Smooth muscle cell (in vitro differentiated cells): ENCODE results near the gene PGAP6. TPM values are rescaled to one million over a fixed set of nuclear protein-coding genes. Genes with fewer than 3 reads are reported as not detected.

Source experiments
- DNase-seq: peaks from one replicate; lab custom pipeline; 2025; ENCODE audit not compliant: unreplicated experiment; lab: John Stamatoyannopoulos, UW
- H2AFZ ChIP-seq: fragments of 200-600 bp; sonication (generic); 2 replicates; pipeline ENCODE4 v1.6.0; 2016; ENCODE audit warnings: antibody characterized with exemption, low read depth, mild to moderate bottlenecking
- H3F3A ChIP-seq: fragments of 200-600 bp; sonication (generic); 2 replicates; pipeline ENCODE4 v1.6.0; 2017; ENCODE audit warnings: antibody characterized with exemption, low read depth
- H3K27ac ChIP-seq: fragments of 200-600 bp; sonication (generic); 2 replicates; pipeline ENCODE4 v1.5.1; 2016; ENCODE audit warnings: low read depth, mild to moderate bottlenecking
- H3K27me3 ChIP-seq: fragments of 200-600 bp; sonication (generic); 2 replicates; pipeline ENCODE4 v1.6.1; 2016; ENCODE audit warnings: low read depth, mild to moderate bottlenecking
- H3K36me3 ChIP-seq: fragments of 200-600 bp; sonication (generic); 2 replicates; pipeline ENCODE4 v1.5.1; 2016; ENCODE audit warnings: low read depth
- H3K4me1 ChIP-seq: fragments of 200-600 bp; sonication (generic); 2 replicates; pipeline ENCODE4 v1.5.1; 2016; ENCODE audit warnings: low read depth
- H3K4me2 ChIP-seq: fragments of 200-600 bp; sonication (generic); 2 replicates; pipeline ENCODE4 v1.6.0; 2016; ENCODE audit warnings: mild to moderate bottlenecking
- H3K4me3 ChIP-seq: fragments of 200-600 bp; sonication (generic); 2 replicates; pipeline ENCODE4 v1.5.1; 2016; ENCODE audit warnings: mild to moderate bottlenecking
- H3K79me2 ChIP-seq: fragments of 200-600 bp; sonication (generic); 2 replicates; pipeline ENCODE4 v1.6.0; 2016; ENCODE audit warnings: low read depth, mild to moderate bottlenecking
- H3K9ac ChIP-seq: fragments of 200-600 bp; sonication (generic); 2 replicates; pipeline ENCODE4 v1.6.0; 2016; ENCODE audit warnings: low read depth
- H3K9me3 ChIP-seq: fragments of 200-600 bp; sonication (generic); replicated peaks from 2 replicates; pipeline ENCODE4 v1.5.1; 2016; ENCODE audit warnings: low read depth
- H4K20me1 ChIP-seq: fragments of 200-600 bp; sonication (generic); 2 replicates; pipeline ENCODE4 v1.6.0; 2016; ENCODE audit warnings: low read depth
- WGBS: methylation state at CpG from one replicate; pipeline ENCODE4 v1.1.7; 2016; ENCODE audit warnings: low lambda C conversion rate; 5-methylcytosine and 5-hydroxymethylcytosine counted together
- polyA plus RNA-seq: library from polyadenylated mRNA; unstranded; fragments of >200 nt; fragmentation: Nextera tagmentation; extraction: Ambion mirVana; gene quantifications from 2 replicates; pipeline ENCODE4 v1.2.1, GENCODE V29; 2016
- total RNA-seq: library from RNA; depleted of rRNA; stranded (reverse); fragments of >200 nt; gene quantifications from 2 replicates; pipeline ENCODE4 v1.2.3, GENCODE V29; 2014
- TF ChIP-seq, protein P1 (sequence below): fragments of 200-600 bp; sonication (generic); IDR thresholded peaks from 2 replicates; pipeline ENCODE4 v1.5.1; 2017; ENCODE audit warnings: borderline replicate concordance, mild to moderate bottlenecking, antibody characterized with exemption; ENCODE audit not compliant: insufficient read depth, poor library complexity, severe bottlenecking

Gene PGAP6
- total and polyA plus RNA-seq, 2 experiments from 2014 or later = 57.1 to 80.0 TPM

DNA sequence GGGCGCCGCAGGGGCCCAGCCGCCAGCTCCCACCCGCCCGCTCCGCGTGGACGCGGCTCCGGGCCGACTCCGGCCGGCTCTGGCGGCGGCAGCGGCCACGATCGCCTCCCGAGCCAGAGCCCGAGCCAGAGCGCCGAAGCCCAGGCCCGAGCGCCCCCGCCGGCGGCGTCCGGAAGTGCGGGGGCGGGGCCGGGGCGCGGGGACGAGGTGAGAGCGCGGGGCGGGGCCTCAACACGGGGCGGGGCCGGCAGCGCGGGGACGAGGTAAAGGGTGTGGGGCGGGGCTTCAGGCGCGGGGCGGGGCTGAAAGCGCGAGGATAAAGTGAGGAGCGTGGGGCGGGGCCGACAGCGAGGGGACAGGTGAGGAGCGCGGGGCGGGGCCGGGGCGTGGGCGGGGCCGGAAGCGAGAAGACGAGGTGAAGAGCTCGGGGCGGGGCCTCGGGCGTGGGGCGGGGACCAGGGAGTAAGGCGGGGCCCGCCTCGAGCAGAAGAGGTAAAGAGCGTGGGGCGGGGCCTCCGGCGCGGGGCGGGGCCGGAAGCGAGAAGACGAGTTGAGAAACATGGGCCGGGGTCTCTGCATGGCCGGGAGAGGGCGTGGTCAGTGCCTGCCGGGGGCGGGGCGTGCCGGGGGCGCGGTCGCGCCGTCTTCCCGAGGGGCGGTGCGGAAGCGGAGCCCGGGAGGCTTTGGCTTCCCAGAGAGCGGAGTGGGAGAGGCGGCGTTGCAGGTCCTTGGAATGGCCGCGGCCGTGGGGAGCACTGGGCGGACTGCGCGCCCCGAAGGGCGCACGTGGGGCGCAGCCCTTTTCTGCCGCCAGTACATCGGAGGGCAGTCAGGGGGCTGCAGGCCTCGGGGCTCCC is 29.0 kb downstream of the PGAP6 start, which contains the start of gene AXIN1:
Gene AXIN1, minus strand, starts transcription at position 177 of the 857 bp plus-strand sequence. CDS start 5,698 bp downstream, outside the sequence.
- no peaks in the 10 kb centered on the region for H3K9me3 ChIP-seq
- peak; percentile 98 for DNase-seq
- H3K9ac ChIP-seq = peak within 1 kb of the TSS; percentile 77
- TF ChIP-seq, protein P1, sequence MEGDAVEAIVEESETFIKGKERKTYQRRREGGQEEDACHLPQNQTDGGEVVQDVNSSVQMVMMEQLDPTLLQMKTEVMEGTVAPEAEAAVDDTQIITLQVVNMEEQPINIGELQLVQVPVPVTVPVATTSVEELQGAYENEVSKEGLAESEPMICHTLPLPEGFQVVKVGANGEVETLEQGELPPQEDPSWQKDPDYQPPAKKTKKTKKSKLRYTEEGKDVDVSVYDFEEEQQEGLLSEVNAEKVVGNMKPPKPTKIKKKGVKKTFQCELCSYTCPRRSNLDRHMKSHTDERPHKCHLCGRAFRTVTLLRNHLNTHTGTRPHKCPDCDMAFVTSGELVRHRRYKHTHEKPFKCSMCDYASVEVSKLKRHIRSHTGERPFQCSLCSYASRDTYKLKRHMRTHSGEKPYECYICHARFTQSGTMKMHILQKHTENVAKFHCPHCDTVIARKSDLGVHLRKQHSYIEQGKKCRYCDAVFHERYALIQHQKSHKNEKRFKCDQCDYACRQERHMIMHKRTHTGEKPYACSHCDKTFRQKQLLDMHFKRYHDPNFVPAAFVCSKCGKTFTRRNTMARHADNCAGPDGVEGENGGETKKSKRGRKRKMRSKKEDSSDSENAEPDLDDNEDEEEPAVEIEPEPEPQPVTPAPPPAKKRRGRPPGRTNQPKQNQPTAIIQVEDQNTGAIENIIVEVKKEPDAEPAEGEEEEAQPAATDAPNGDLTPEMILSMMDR = peak; percentile 50
- peak within 1 kb of the TSS; percentile 30 for H2AFZ ChIP-seq
- no peaks in the 10 kb centered on the region for H3K36me3 ChIP-seq
- H3K27me3 ChIP-seq = no peaks in the 10 kb centered on the region
- peak within 1 kb of the TSS; percentile 74 for H3K4me3 ChIP-seq
- peaks cover 41% of the 10 kb centered on the region for H4K20me1 ChIP-seq
- H3K27ac ChIP-seq = no peak within 1 kb of the TSS
- H3K4me1 ChIP-seq = peaks cover 7% of the 10 kb centered on the region
- peak within 1 kb of the TSS; percentile 99 for H3K4me2 ChIP-seq
- 3% methylated on average over 15 of the region's 113 CpGs for WGBS
- peaks cover 40% of the 10 kb centered on the region for H3K79me2 ChIP-seq
- H3F3A ChIP-seq = no peaks in the 10 kb centered on the region

DNA sequence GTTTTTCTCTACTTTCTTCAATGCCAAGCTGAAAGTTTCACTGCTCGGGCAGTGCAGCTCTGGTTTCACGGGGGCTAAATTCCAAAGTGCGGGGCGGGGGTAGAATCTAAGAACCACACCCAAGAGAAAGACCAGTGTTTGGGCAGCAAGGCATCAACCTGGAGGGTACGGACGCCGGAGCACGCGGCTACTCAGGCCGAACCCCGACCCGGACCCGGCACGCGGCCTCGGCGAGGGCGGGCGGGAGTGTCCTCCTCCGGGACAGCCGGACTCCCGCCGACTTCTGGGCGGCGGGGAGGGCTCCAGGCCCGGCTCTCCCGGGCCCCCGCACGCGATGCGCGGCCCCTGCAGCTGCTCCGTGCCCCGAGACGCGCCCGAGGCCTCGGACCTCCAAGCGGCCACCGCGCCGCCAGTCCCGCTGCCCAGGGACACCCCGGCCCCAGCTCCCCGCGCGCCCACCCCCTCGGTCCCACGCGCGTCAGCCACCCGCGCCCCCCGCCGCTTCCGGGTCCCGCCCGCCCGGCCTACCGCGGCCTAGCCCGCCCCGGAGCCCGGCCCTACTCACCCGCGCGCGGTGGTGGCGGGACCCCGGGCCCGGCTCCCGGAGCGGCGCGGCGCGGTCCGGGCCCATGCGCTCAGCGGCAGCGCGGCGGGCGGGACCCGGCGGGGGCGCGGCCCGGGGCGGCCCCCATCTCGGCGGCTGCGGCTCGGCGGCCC is 29.8 kb downstream of the PGAP6 start:
- H3K4me3 ChIP-seq = peak overlapping the region; percentile 74
- H3K9me3 ChIP-seq = no peaks in the 10 kb centered on the region
- H3K27ac ChIP-seq = no peak overlapping the region
- no peak overlapping the region for H2AFZ ChIP-seq
- H3K27me3 ChIP-seq = no peaks in the 10 kb centered on the region
- H3K36me3 ChIP-seq = no peaks in the 10 kb centered on the region
- DNase-seq = no peak
- H3K4me1 ChIP-seq = peaks cover 7% of the 10 kb centered on the region
- peaks cover 47% of the 10 kb centered on the region for H3K79me2 ChIP-seq
- H3F3A ChIP-seq = no peaks in the 10 kb centered on the region
- under 1% methylated on average over 32 of the region's 95 CpGs for WGBS
- H3K9ac ChIP-seq = peak overlapping the region; percentile 77
- peaks cover 49% of the 10 kb centered on the region for H4K20me1 ChIP-seq
- TF ChIP-seq, protein P1 = no peak
- peak overlapping the region; percentile 99 for H3K4me2 ChIP-seq

GRCh38 chr16:350203-350602 is 31.6 kb downstream of the PGAP6 start:
- peaks cover 57% of the 10 kb centered on the region for H3K79me2 ChIP-seq

More at GRCh38 chr16:350203-350602, 31.6 kb downstream of the PGAP6 start:
- no peak overlapping the region for H3K9ac ChIP-seq
- H4K20me1 ChIP-seq = peaks cover 67% of the 10 kb centered on the region
- no peak overlapping the region for H3K4me3 ChIP-seq
- H2AFZ ChIP-seq = no peak overlapping the region
- H3F3A ChIP-seq = peaks cover 9% of the 10 kb centered on the region
- H3K4me2 ChIP-seq = no peak overlapping the region
- H3K4me1 ChIP-seq = peaks cover 7% of the 10 kb centered on the region
- H3K9me3 ChIP-seq = no peaks in the 10 kb centered on the region
- H3K36me3 ChIP-seq = no peaks in the 10 kb centered on the region
- TF ChIP-seq, protein P1 = no peak
- 87% methylated on average over 8 of the region's 8 CpGs for WGBS
- H3K27me3 ChIP-seq = no peaks in the 10 kb centered on the region
- no peak overlapping the region for H3K27ac ChIP-seq
- no peak for DNase-seq
